Upper lobe of left lung (tissue), 6 donors: ENCODE measurements around the gene MANSC4. TPM values are rescaled to one million over a fixed set of nuclear protein-coding genes. Genes with fewer than 3 reads are reported as not detected.
A peak's percentile ranks its signal among the peaks of the same experiment; 100 is the strongest.

ENCODE experiments used
- ATAC-seq, 2 donors: fragments of 200-7000 bp; cut with Tn5 transposase; one replicate each; pipeline ENCODE4 v1.9.1; 2022; ENCODE audit warnings: mild to moderate bottlenecking in 2 of 2, moderate library complexity in 2 of 2; ENCODE audit not compliant: low FRiP score in 2 of 2
- DNase-seq, 2 donors: peaks; one replicate each; pipeline ENCODE4 v3.0.0-alpha.2; 2019 to 2020
- H3K27ac ChIP-seq, 4 donors: fragments of 200-600 bp; sonication (generic); one replicate each; pipeline ENCODE4 v1.5.1; 2016 to 2019
- H3K27me3 ChIP-seq, 4 donors: fragments of 200-600 bp; sonication (generic); one replicate each; pipeline ENCODE4 v1.5.1; 2017 to 2019
- H3K36me3 ChIP-seq, 4 donors: fragments of 200-600 bp; sonication (generic); one replicate each; pipeline ENCODE4 v1.5.1; 2016 to 2019
- H3K4me1 ChIP-seq, 4 donors: fragments of 200-600 bp; sonication (generic); one replicate each; pipeline ENCODE4 v1.5.1; 2018 to 2019
- H3K4me3 ChIP-seq, 4 donors: fragments of 200-600 bp; sonication (generic); one replicate each; pipeline ENCODE4 v1.5.1; 2017 to 2019; ENCODE audit warnings: mild to moderate bottlenecking in 2 of 4, moderate library complexity in 1 of 4
- H3K9me3 ChIP-seq, 4 donors: fragments of 200-600 bp; sonication (generic); one replicate each; pipeline ENCODE4 v1.5.1; 2018 to 2019
- EP300 ChIP-seq, 4 donors: sonication (generic); formaldehyde crosslinking; IDR thresholded peaks; one replicate each; pipeline ENCODE4 v1.5.1; 2017; ENCODE audit warnings: antibody characterized with exemption in 4 of 4, control low read depth in 2 of 4
- POLR2A ChIP-seq, 4 donors: fragments of 450-650 bp; IDR thresholded peaks; one replicate each; pipeline ENCODE4 v1.5.1; 2016 to 2017; ENCODE audit warnings: antibody characterized with exemption in 4 of 4, mild to moderate bottlenecking in 2 of 4
- POLR2AphosphoS5 ChIP-seq, 2 donors: sonication (generic); formaldehyde crosslinking; IDR thresholded peaks; one replicate each; pipeline ENCODE4 v1.5.1; 2017; ENCODE audit warnings: antibody characterized with exemption in 2 of 2
- WGBS, 2 donors: methylation state at CpG; one replicate each; pipeline ENCODE4 v1.1.5; 2017 to 2018; 5-methylcytosine and 5-hydroxymethylcytosine counted together
- total RNA-seq, 6 donors: library from RNA; depleted of rRNA in 4 of 6; stranded (reverse); fragments of >200 nt in 4 of 6; gene quantifications; one replicate each; pipeline versions ENCODE4 v1.1.0 to v1.2.1, GENCODE V29; 2016 to 2021
- TF ChIP-seq, protein P1 (sequence below), 6 experiments: fragments of 450-650 bp in 4 of 6; fragments of 200-600 bp in 2 of 6; sonication (generic) in 2 of 6; IDR thresholded peaks; one replicate each; pipeline ENCODE4 v1.5.1; 2016 to 2019; ENCODE audit warnings: antibody characterized with exemption in 6 of 6
- donor health status: DM: no; HTN: no; CAD: no; lungs with moderate emphysema.
- donor health status: DM: no; HTN: yes; CAD: no; lungs with severe emphysema.

The MANSC4 gene
- total RNA-seq, 6 donors from 2014 or later = not detected

GRCh38 chr12:27780612-27781408 lies 774 bp upstream of the MANSC4 start:
- 13 to 43% methylated on average over 10 to 19 of the region's 27 CpGs for WGBS, 2 donors
- no peaks in the 10 kb centered on the region for H3K36me3 ChIP-seq
- DNase-seq (peak in 1 of 2 donors; percentile 51), ATAC-seq (peak; percentile 41 to 81)
- TF ChIP-seq EP300 (IDR thresholded peaks at IDR 0.05) (no peak), POLR2AphosphoS5 (IDR thresholded peaks at IDR 0.05) (no peak), POLR2A (IDR thresholded peaks at IDR 0.05) (no peak)
- TF ChIP-seq, protein P1, sequence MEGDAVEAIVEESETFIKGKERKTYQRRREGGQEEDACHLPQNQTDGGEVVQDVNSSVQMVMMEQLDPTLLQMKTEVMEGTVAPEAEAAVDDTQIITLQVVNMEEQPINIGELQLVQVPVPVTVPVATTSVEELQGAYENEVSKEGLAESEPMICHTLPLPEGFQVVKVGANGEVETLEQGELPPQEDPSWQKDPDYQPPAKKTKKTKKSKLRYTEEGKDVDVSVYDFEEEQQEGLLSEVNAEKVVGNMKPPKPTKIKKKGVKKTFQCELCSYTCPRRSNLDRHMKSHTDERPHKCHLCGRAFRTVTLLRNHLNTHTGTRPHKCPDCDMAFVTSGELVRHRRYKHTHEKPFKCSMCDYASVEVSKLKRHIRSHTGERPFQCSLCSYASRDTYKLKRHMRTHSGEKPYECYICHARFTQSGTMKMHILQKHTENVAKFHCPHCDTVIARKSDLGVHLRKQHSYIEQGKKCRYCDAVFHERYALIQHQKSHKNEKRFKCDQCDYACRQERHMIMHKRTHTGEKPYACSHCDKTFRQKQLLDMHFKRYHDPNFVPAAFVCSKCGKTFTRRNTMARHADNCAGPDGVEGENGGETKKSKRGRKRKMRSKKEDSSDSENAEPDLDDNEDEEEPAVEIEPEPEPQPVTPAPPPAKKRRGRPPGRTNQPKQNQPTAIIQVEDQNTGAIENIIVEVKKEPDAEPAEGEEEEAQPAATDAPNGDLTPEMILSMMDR (IDR thresholded peaks at IDR 0.05) = no peak
- peak overlapping the region; percentile 63 to 85 (median 74) for H3K4me3 ChIP-seq
- H3K27ac ChIP-seq = peak overlapping the region; percentile 85 to 89 (median 88)
- H3K4me1 ChIP-seq = peaks cover 13 to 40% (median 20%) of the 10 kb centered on the region in 4 donors
- no peaks in the 10 kb centered on the region for H3K27me3 ChIP-seq
- H3K9me3 ChIP-seq = no peaks in the 10 kb centered on the region

- H3K36me3 ChIP-seq = no peaks in the 10 kb centered on the region
- 8 to 23% methylated on average over 15 to 25 of the region's 36 CpGs for WGBS, 2 donors
Measured at GRCh38 chr12:27779416-27779919, 568 bp downstream of the MANSC4 start.

DNA sequence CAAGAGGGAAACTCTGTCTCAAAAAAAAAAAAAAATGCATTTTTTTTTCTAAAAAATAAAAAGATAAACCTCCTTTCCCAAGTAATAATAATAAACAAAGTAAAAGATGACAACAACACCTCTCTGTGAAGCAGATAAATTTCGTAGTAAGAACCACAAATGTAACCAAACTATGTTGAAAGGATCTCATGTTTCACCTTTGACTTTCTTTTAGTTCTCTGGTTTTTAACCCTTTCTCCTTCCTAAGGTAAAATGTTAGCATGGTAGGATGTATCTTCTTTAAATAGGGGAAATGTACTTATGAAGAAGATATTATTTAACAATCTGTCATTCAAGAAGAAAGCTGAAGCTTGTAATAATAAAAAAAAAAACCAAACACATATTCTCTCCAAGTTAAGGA lies 1.8 kb downstream of the MANSC4 start:
- WGBS, 2 donors = 29 to 30% methylated on average over 1 of the region's 1 CpG
- TF ChIP-seq, protein P1 (IDR thresholded peaks at IDR 0.05) = no peak
- TF ChIP-seq EP300 (IDR thresholded peaks at IDR 0.05) = no peak
- no peak for TF ChIP-seq POLR2AphosphoS5 (IDR thresholded peaks at IDR 0.05)
- TF ChIP-seq POLR2A (IDR thresholded peaks at IDR 0.05) = no peak
- Histone ChIP-seq H3K36me3 (no peaks in the 10 kb centered on the region), H3K4me3 (no peak overlapping the region), H3K27ac (no peak overlapping the region), H3K4me1 (peaks cover 13 to 34% (median 19%) of the 10 kb centered on the region in 4 donors), H3K27me3 (no peaks in the 10 kb centered on the region), H3K9me3 (no peaks in the 10 kb centered on the region)
- ATAC-seq = no peak
- DNase-seq = no peak

More at GRCh38 chr12:27779416-27779919, 568 bp downstream of the MANSC4 start:
- DNase-seq (peak in 1 of 2 donors; percentile 23), ATAC-seq (no peak)
- H3K9me3 ChIP-seq = no peaks in the 10 kb centered on the region
- H3K4me3 ChIP-seq = peak overlapping the region; percentile 63 to 85 (median 74)
- H3K4me1 ChIP-seq = peaks cover 13 to 36% (median 19%) of the 10 kb centered on the region in 4 donors
- no peaks in the 10 kb centered on the region for H3K27me3 ChIP-seq
- TF ChIP-seq POLR2AphosphoS5 (IDR thresholded peaks at IDR 0.05) (no peak), EP300 (IDR thresholded peaks at IDR 0.05) (no peak), POLR2A (IDR thresholded peaks at IDR 0.05) (no peak)
- TF ChIP-seq, protein P1 (IDR thresholded peaks at IDR 0.05) = no peak
- H3K27ac ChIP-seq = peak overlapping the region; percentile 85 to 89 (median 88)

- ATAC-seq (no peak), DNase-seq (no peak)
- Histone ChIP-seq H3K9me3 (no peaks in the 10 kb centered on the region), H3K27ac (no peak overlapping the region), H3K27me3 (no peaks in the 10 kb centered on the region), H3K4me3 (no peak overlapping the region), H3K4me1 (peaks cover 13 to 23% (median 16%) of the 10 kb centered on the region in 4 donors), H3K36me3 (no peaks in the 10 kb centered on the region)
- TF ChIP-seq, protein P1 (IDR thresholded peaks at IDR 0.05) = no peak
- TF ChIP-seq POLR2AphosphoS5 (IDR thresholded peaks at IDR 0.05) (no peak), POLR2A (IDR thresholded peaks at IDR 0.05) (no peak), EP300 (IDR thresholded peaks at IDR 0.05) (no peak)
- 88 to 90% methylated on average over 5 of the region's 5 CpGs for WGBS, 2 donors
Measured at GRCh38 chr12:27777141-27777540, 2.9 kb downstream of the MANSC4 start.
